Activated gamma-delta T cell treated with Interleukin-2 at 50 U/mL for 16 hours (primary cell): ENCODE measurements around the gene CEBPE.

Experiments used
- DNase-seq: peaks from one replicate; pipeline ENCODE4 v3.0.0-alpha.2; 2020

CEBPE gene

GRCh38 chr14:23101986-23102625 lies 16.9 kb downstream of the CEBPE start:
- DNase-seq: no peak

DNA sequence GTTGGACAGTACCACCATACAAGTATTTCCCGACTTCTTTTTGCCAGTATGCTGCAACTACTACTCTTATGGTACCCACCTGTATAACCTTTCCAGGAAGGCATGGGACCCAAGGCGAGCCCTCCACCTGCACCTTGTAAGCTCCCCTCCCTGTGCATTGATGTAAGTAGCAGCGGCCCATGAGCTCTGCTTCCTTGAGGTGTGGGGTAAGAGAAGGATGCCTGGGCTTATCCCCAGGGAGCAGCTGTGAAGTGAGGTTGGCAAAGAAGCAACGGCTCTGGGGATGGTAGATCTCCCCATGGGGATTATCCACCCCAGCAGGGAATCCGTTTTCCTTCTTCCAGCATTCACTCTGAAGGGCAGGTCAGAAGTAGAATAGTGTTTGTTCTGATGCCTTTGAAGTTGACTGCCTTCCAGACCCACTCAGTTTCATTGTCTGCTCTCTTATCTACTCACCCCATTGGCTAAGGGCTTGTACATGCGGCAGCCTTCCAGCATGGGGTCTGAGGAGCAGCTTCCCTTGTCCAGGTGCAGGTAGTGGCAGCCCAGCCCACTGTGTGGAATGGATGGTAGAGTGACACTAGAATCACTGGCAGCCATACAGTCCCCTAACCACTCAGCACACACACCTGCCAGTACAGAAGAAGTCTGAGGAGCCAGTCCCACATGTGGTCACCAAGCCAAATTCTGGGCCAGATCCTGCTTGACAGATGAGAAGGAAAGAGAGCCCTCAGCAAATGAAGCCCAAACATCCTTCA lies 17.7 kb downstream of the CEBPE start:
- DNase-seq: no peak

GRCh38 chr14:23099212-23099861 lies 19.7 kb downstream of the CEBPE start:
- no peak for DNase-seq

GRCh38 chr14:23097786-23098185 lies 21.3 kb downstream of the CEBPE start:
- DNase-seq: no peak

DNA sequence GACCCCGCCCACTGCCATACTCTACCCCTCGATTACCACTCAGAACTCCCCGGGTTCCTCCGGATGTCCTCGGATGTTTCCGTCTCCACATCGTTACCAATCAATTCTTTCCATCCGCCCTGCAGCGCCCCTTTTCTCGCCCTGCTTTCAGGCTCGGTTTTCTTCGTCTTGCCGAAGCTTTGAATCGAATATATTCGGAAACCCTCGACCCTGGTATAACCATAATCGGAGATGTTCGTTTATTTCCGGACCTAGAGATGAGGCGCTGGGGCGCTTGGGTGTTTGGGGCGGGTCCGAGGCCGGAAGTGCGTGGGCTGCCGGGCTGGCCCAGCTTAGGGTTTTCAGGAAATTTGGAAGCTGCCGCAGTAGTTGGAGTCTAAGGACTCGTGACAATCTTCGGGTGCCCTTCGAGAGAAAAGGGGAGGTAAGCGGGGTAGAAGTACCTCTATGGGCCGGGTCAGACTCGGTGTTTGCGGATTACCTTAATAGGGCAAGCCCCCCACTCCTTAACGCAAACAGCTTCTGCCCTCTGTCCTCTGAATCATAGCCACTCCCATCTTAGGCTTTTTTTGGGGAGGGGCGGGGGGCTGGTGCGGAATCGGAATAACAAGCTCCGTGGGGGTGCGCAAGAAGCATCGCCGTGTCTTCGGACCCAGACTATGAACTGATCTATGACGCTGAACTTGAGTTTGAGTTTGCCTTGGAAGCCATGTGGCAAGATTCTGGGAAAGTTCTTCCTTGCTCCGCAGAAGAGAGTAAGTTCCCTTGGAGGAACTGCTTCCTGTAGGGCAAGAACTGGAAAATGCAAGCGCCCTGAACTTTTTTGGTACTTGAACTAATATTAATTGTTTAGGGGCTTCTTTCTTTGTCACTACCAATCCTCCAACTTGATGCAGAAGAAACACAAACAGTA lies 23.6 kb downstream of the CEBPE start, which contains the start of gene C14orf119:
TSS of gene C14orf119 (plus strand) at position 310 of the 913 bp plus-strand sequence. CDS start 2,154 bp downstream, outside the sequence.
- DNase-seq: peak; percentile 100

- DNase-seq: peak; percentile 63
These were observed 24.3 kb downstream of the CEBPE start, which contains the start of gene ACIN1 for GRCh38 chr14:23094666-23095195. Gene ACIN1, minus strand, starts transcription at chr14:23095136. Its CDS starts 24 bp downstream, at chr14:23095112.

DNA sequence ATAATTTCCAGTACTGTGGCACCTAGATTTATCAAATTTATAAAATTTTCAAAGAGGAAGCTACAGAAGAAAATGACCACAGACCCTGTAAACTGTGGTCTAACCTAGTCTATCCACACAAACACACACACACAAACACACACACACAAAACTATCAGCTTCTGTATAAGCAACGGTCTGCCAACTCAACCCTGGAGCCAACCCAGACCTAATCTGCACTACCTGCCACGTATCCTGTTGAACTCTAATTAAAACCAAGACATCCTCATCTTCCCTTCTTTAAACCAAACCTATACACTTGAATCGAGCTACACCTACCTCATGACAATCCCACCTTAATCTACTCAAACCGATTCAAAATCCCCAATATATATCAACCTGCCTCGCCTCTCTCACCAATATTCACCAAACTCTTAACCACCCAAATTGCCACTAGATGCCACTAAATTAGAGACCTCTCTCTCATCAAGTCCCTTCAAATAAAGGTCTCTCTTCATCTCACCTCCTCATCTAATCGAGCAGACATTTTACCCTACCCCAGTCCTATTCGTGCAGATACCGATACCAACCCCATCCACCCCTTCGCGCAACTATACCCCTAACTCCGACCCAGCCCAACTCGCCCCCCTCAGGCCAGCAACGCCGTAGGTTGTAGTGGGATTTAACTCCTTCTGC lies 24.9 kb downstream of the CEBPE start:
- DNase-seq: no peak

- DNase-seq: no peak
These were observed 25.5 kb downstream of the CEBPE start for GRCh38 chr14:23093526-23093925.

DNA sequence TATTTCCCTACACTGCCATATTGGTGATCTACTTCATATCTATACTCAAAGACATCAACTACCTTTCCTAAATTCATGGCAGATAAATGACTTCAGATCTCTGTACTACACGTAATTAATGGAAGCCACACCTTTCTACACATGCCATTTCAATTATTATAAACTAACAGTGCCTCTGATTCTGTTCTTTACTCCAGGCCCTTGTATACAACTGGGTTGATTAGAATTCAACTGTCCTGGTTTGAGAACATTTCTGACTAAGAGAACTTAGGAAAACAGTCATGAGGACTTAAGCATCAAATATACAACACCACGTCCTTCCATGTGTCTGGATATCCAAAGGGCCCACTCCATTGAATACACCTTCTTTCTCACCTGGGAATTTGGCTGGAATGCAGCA lies 26.0 kb downstream of the CEBPE start:
- no peak for DNase-seq

GRCh38 chr14:23091294-23092225 lies 27.5 kb downstream of the CEBPE start:
- DNase-seq: no peak

GRCh38 chr14:23090254-23090636 lies 28.8 kb downstream of the CEBPE start:
- no peak for DNase-seq

GRCh38 chr14:23089498-23090253 lies 29.4 kb downstream of the CEBPE start:
- DNase-seq: no peak

- no peak for DNase-seq
These were observed 32.5 kb downstream of the CEBPE start for GRCh38 chr14:23086565-23086964.

DNA sequence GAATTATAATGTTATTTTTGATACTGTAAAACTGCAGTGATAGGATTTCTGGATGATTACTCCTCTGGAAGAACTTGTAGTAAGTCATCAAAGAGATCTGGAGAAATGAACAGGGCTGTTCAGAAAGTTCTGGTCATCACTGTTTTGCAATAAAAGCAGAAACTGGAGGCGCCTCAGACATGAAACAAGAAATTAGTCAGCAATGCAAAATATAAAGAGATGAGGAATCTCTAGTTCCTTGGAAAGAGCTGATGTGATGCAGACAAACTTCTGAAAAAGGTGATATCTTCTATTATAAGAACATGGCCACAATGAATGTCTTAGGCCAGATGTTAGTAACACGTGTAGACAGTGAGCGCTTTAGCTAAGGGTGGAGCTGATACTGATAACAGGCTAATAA lies 33.6 kb downstream of the CEBPE start:
- no peak for DNase-seq

DNA sequence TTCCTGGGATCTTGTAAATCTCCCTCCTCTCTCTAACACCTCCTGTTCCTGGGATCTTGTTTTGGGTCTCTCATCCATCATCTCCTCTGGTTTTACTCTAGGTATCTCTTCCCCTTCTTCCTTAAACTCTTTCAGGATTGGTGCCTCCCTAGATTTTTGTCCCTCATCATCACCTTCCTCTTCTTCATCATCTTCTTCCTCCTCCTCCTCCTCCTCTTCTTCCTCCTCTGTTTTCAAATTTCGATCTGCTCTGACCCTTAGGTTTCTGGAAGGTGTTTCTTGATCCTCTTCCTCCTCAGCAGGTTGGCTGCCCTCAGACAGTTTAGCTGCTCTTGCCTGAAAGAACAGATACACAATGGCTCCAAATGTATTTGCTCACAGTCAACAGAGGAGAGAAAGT lies 38.6 kb downstream of the CEBPE start:
- no peak for DNase-seq

- no peak for DNase-seq
These were observed 39.3 kb downstream of the CEBPE start for GRCh38 chr14:23079716-23080115.

DNA sequence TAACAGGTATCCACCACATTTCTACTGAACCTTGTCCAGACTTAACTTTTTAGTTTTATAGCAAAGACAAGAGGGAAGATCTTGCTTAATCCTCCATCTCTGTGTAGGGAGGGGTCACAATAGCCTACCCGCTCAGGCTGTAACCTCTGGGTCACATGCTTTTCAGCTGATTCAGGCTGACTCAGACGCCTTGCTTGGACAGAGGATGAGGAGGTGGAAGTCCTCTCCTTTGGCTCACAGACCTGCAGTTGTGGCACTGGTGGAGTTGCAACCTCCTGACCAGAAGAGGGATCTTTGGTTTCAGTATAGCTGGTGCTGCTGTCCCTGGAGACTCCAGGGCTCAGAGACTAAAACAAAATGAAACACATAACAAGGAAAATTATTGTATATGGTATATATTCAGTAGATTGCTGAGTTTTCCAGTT lies 40.4 kb downstream of the CEBPE start:
- no peak for DNase-seq

DNA sequence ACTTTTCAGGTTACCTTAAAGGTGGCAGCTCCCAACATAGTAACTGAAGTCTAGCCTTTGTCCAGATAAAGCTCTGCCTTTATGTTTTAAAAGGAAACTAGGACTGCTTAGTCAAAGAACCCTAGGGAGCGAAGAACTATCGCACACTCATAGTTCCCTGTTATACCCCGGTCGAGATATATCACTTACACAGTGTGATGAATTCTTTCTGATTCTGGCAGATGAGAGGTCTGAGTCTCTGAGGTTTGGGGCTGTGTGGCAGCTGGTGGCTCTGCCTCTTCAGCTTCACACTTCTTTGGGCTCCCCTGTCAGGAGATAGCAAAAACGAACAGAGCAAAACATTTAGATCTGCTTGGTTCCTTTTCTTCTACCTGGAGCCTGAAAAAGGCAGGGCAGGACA lies 41.1 kb downstream of the CEBPE start:
- no peak for DNase-seq

GRCh38 chr14:23076785-23077408 lies 42.2 kb downstream of the CEBPE start:
- DNase-seq: no peak
